ENCODE measurements around the gene STXBP6.

The STXBP6 gene

DNA sequence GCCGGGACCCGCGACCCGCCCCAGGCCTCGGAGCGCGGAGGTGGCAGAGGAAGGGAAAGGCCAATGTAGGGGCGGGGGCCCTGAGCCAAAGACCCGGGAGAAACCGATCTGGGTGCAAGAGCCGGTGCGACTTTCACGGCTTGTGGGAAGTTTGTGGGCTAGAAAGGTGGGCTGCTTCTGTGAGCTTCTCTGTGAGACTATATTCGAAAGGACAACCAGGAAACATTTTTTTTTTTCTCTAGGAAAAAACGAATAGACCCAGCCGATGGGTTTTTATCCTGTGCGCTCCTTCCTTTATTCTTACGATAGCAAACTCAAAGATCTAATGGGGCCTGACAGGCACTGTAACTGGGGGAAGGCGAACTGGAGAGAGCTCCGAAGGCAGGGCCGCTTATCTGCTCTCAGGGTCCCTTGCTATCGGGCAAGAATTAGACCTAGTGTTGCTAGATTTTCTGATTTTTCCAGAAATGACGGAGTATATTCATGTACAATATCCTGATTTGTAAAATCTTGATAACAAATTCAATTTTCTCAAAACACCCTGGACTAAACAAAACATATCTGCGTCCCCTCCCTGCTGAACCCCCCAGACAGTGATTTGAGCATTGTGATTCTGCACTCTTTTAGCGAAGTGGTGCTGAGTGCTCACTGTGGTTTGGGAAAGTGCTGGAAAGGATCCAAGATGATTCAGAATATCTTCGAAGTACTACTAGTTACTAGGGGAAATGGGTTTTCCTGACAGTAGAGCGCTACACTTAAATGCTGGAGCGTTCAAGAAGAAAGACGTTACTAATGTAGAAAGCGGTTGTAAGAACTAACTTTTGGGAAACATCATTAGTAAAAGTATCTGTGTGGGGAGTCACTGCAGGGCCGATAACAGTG is 563 bp upstream of the STXBP6 start:
- Mint-ChIP-seq H3K36me3 (ENCODE audit: low read depth) (no peaks in the 10 kb centered on the region), H3K4me1 (peaks cover 25% of the 10 kb centered on the region), H3K27me3 (ENCODE audit: low read depth) (peaks cover 60% of the 10 kb centered on the region), H3K27ac (peak overlapping the region; percentile 10 to 62 (median 12)), H3K9me3 (no peaks in the 10 kb centered on the region), H3K4me3 (peak overlapping the region; percentile 90 to 95 (median 92))
- TF ChIP-seq CTCF (IDR thresholded peaks at IDR 0.05; ENCODE audit: unreplicated experiment in 3 of 3): no peak

GRCh38 chr14:25049093-25049567 is 817 bp downstream of the STXBP6 start:
- peak overlapping the region; percentile 81 to 88 (median 84) for H3K4me3 Mint-ChIP-seq
- peak overlapping the region in 2 of 3 experiments; percentile 22 to 31 for H3K27ac Mint-ChIP-seq
- H3K4me1 Mint-ChIP-seq: peaks cover 18% of the 10 kb centered on the region
- no peaks in the 10 kb centered on the region for H3K9me3 Mint-ChIP-seq
- H3K36me3 Mint-ChIP-seq (ENCODE audit: low read depth): no peaks in the 10 kb centered on the region
- no peak for TF ChIP-seq CTCF (IDR thresholded peaks at IDR 0.05; ENCODE audit: unreplicated experiment in 3 of 3)
- peaks cover 68% of the 10 kb centered on the region for H3K27me3 Mint-ChIP-seq (ENCODE audit: low read depth)

GRCh38 chr14:25048170-25049016 is 1.6 kb downstream of the STXBP6 start:
- H3K9me3 Mint-ChIP-seq: no peaks in the 10 kb centered on the region
- no peak for TF ChIP-seq CTCF (IDR thresholded peaks at IDR 0.05; ENCODE audit: unreplicated experiment in 3 of 3)
- H3K36me3 Mint-ChIP-seq (ENCODE audit: low read depth): no peaks in the 10 kb centered on the region
- H3K27ac Mint-ChIP-seq: peak overlapping the region in 2 of 3 experiments; percentile 22 to 31
- H3K4me3 Mint-ChIP-seq: peak overlapping the region; percentile 81 to 88 (median 84)
- peaks cover 18% of the 10 kb centered on the region for H3K4me1 Mint-ChIP-seq
- peaks cover 64% of the 10 kb centered on the region for H3K27me3 Mint-ChIP-seq (ENCODE audit: low read depth)

DNA sequence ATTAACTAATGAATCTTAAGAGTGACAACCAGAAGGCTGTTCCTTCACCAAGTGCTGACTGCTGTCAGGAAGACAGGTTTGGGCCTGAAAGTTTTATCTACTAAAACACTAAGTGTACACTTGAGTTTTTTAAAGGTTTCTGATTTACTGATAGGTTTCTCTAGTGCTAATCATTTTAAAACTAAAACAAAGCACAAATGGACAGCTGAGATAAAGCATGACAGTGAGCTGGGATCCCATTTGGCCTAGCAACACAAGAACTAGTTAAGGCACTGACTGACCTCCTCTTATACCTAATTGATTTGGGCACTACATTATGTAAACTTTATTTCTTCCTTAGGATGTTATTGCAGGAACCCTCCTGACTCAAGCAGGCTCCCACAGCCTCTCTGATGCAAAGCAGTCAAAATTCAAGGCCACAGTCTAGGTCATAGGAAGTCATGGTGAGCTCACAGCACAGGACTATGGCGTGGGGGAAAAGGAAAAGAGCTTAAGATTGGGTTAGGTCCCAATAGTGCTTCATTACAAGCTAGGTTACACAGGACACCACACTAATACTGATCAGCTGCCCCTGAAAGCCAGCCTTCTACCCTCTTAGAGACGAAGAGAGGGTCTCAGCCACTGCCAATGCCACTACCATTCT is 3.5 kb downstream of the STXBP6 start:
- TF ChIP-seq CTCF (IDR thresholded peaks at IDR 0.05; ENCODE audit: unreplicated experiment in 3 of 3): no peak
- H3K27me3 Mint-ChIP-seq (ENCODE audit: low read depth): peaks cover 58% of the 10 kb centered on the region

GRCh38 chr14:25044106-25044698 is 5.7 kb downstream of the STXBP6 start:
- Mint-ChIP-seq H3K36me3 (ENCODE audit: low read depth) (no peaks in the 10 kb centered on the region), H3K4me1 (peaks cover 20% of the 10 kb centered on the region), H3K4me3 (no peak overlapping the region), H3K27ac (no peak overlapping the region), H3K27me3 (ENCODE audit: low read depth) (peaks cover 43% of the 10 kb centered on the region), H3K9me3 (no peaks in the 10 kb centered on the region)
- TF ChIP-seq CTCF (IDR thresholded peaks at IDR 0.05; ENCODE audit: unreplicated experiment in 3 of 3): no peak

More for the DNA sequence above, 3.5 kb downstream of the STXBP6 start:
- peak overlapping the region in 1 of 3 experiments; percentile 12 for H3K4me3 Mint-ChIP-seq
- H3K27ac Mint-ChIP-seq: no peak overlapping the region
- peaks cover 26% of the 10 kb centered on the region for H3K4me1 Mint-ChIP-seq
- H3K9me3 Mint-ChIP-seq: no peaks in the 10 kb centered on the region
- H3K36me3 Mint-ChIP-seq (ENCODE audit: low read depth): no peaks in the 10 kb centered on the region
